Mesendoderm (in vitro differentiated cells): ENCODE results near the gene PHF20.

Experiments
- DNase-seq: peaks from one replicate; pipeline ENCODE4 v3.0.0; 2013
- H2AK5ac ChIP-seq: 2 replicates; pipeline ENCODE4 v1.6.1; 2013; ENCODE audit warnings: low read length, inconsistent platforms
- H2BK120ac ChIP-seq: 2 replicates; pipeline ENCODE4 v1.6.1; 2013; ENCODE audit warnings: low read depth, mild to moderate bottlenecking, low read length, moderate library complexity, mixed read lengths
- H2BK15ac ChIP-seq: replicated peaks from 2 replicates; pipeline ENCODE4 v1.6.1; 2013; ENCODE audit warnings: low read depth, mild to moderate bottlenecking, moderate library complexity
- H2BK5ac ChIP-seq: 2 replicates; pipeline ENCODE4 v1.6.1; 2013; ENCODE audit warnings: low read length, inconsistent platforms
- H3K18ac ChIP-seq: 2 replicates; pipeline ENCODE4 v1.6.1; 2013; ENCODE audit warnings: mild to moderate bottlenecking, low read length, mixed read lengths
- H3K23ac ChIP-seq: one replicate; pipeline ENCODE4 v1.6.1; 2013; ENCODE audit warnings: low read length
- H3K27ac ChIP-seq: 2 replicates; pipeline ENCODE4 v1.5.1; 2013; ENCODE audit warnings: low read depth, mild to moderate bottlenecking, inconsistent platforms, low read length, moderate library complexity
- H3K27me3 ChIP-seq: 2 replicates; pipeline ENCODE4 v1.6.1; 2013; ENCODE audit warnings: low read length, control low read depth, mild to moderate bottlenecking, inconsistent platforms; ENCODE audit not compliant: insufficient read depth, poor library complexity
- H3K36me3 ChIP-seq: 2 replicates; pipeline ENCODE4 v1.6.1; 2013; ENCODE audit warnings: low read length, inconsistent platforms; ENCODE audit not compliant: control insufficient read depth, insufficient read depth
- H3K4ac ChIP-seq: one replicate; pipeline ENCODE4 v1.6.1; 2013; ENCODE audit warnings: low read depth, mild to moderate bottlenecking, low read length, moderate library complexity
- H3K4me1 ChIP-seq: 2 replicates; pipeline ENCODE4 v1.6.1; 2013; ENCODE audit warnings: low read depth, low read length, inconsistent platforms; ENCODE audit not compliant: control insufficient read depth
- H3K4me2 ChIP-seq: 2 replicates; pipeline ENCODE4 v1.6.1; 2013; ENCODE audit warnings: low read length
- H3K4me3 ChIP-seq: 2 replicates; pipeline ENCODE4 v1.5.1; 2013; ENCODE audit warnings: mild to moderate bottlenecking, low read length
- H3K56ac ChIP-seq: one replicate; pipeline ENCODE4 v1.6.1; 2013; ENCODE audit warnings: low read length
- H3K79me1 ChIP-seq: 2 replicates; pipeline ENCODE4 v1.6.1; 2013; ENCODE audit warnings: low read length, inconsistent platforms
- H3K79me2 ChIP-seq: 2 replicates; pipeline ENCODE4 v1.6.1; 2013; ENCODE audit warnings: mild to moderate bottlenecking, low read length; ENCODE audit not compliant: control insufficient read depth, insufficient read depth
- H3K9ac ChIP-seq: 2 replicates; pipeline ENCODE4 v1.6.1; 2013; ENCODE audit warnings: low read length, inconsistent platforms
- H4K5ac ChIP-seq: one replicate; pipeline ENCODE4 v1.6.1; 2013; ENCODE audit warnings: low read length
- H4K8ac ChIP-seq: one replicate; pipeline ENCODE4 v1.6.1; 2013; ENCODE audit warnings: low read depth, mild to moderate bottlenecking, control low read depth, low read length, moderate library complexity
- WGBS: extraction: QIAGEN DNeasy Blood & Tissue Kit; methylation state at CpG from one replicate; pipeline ENCODE4 v1.1.7; 2013; ENCODE audit warnings: low lambda C conversion rate, missing lambda C conversion rate; ENCODE audit not compliant: insufficient coverage; ENCODE audit errors: extremely low coverage; 5-methylcytosine and 5-hydroxymethylcytosine counted together

Gene PHF20

DNA sequence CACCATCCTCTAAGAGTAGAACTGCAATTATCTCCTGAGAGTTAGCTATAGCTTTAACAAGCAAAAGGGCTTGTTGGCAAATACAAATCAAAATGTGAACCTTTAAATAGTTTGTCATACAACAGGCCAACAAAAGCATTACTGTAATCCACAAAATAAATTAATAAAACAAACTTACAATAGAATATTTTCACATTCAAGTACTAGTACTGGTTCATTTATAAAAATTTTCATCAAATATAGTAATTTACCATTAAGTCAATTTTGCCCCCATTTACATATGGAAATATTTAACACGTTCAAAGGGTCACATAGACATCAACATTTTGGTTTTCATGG is 39.2 kb upstream of the PHF20 start:
- no peaks in the 10 kb centered on the region for H3K4me1 ChIP-seq
- H3K79me1 ChIP-seq, result peaks cover 2% of the 10 kb centered on the region
- no peak overlapping the region for H2BK15ac ChIP-seq
- H2BK120ac ChIP-seq, result no peak overlapping the region
- H3K4me2 ChIP-seq, result no peak overlapping the region
- H3K18ac ChIP-seq, result no peak overlapping the region
- H3K56ac ChIP-seq, result no peak overlapping the region
- H4K8ac ChIP-seq, result no peak overlapping the region
- no peak overlapping the region for H3K27ac ChIP-seq
- H3K79me2 ChIP-seq, result peaks cover 61% of the 10 kb centered on the region
- no peak for DNase-seq
- H3K4me3 ChIP-seq, result no peak overlapping the region
- H3K4ac ChIP-seq, result no peak overlapping the region
- no peak overlapping the region for H3K9ac ChIP-seq
- no CpG with 5 or more reads among the region's 1 CpG for WGBS
- no peak overlapping the region for H3K23ac ChIP-seq
- peaks cover 11% of the 10 kb centered on the region for H3K36me3 ChIP-seq
- no peak overlapping the region for H2AK5ac ChIP-seq
- no peaks in the 10 kb centered on the region for H3K27me3 ChIP-seq
- H2BK5ac ChIP-seq, result no peak overlapping the region
- no peak overlapping the region for H4K5ac ChIP-seq

DNA sequence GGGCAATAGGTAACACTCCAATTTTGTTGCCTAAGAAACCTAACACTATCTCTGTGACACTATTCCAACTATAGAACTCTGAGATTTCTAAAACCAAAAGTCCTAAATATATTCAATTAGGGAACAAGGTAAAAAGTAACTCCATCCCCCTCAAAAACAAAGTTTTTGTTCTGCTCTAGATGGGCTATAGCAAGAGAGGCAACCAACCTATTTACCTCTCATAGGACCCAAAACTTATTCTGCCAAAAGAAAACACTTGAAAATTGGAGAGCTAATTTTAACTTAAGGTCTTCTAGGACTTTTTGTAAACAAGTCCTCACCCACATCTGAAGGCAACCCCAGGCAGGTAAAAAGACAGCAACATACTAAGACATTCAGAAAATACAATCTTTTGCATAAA is 37.4 kb upstream of the PHF20 start:
- Histone ChIP-seq H2BK120ac (no peak overlapping the region), H3K27ac (no peak overlapping the region), H3K4me1 (peaks cover 2% of the 10 kb centered on the region), H3K79me2 (peaks cover 68% of the 10 kb centered on the region), H3K27me3 (no peaks in the 10 kb centered on the region), H4K8ac (no peak overlapping the region), H4K5ac (no peak overlapping the region), H2AK5ac (no peak overlapping the region), H3K4me2 (no peak overlapping the region), H3K4me3 (no peak overlapping the region), H2BK5ac (no peak overlapping the region), H3K36me3 (peaks cover 14% of the 10 kb centered on the region), H3K56ac (no peak overlapping the region), H3K18ac (no peak overlapping the region), H2BK15ac (no peak overlapping the region), H3K23ac (no peak overlapping the region), H3K9ac (no peak overlapping the region), H3K4ac (no peak overlapping the region), H3K79me1 (peaks cover 3% of the 10 kb centered on the region)
- DNase-seq, result no peak

DNA sequence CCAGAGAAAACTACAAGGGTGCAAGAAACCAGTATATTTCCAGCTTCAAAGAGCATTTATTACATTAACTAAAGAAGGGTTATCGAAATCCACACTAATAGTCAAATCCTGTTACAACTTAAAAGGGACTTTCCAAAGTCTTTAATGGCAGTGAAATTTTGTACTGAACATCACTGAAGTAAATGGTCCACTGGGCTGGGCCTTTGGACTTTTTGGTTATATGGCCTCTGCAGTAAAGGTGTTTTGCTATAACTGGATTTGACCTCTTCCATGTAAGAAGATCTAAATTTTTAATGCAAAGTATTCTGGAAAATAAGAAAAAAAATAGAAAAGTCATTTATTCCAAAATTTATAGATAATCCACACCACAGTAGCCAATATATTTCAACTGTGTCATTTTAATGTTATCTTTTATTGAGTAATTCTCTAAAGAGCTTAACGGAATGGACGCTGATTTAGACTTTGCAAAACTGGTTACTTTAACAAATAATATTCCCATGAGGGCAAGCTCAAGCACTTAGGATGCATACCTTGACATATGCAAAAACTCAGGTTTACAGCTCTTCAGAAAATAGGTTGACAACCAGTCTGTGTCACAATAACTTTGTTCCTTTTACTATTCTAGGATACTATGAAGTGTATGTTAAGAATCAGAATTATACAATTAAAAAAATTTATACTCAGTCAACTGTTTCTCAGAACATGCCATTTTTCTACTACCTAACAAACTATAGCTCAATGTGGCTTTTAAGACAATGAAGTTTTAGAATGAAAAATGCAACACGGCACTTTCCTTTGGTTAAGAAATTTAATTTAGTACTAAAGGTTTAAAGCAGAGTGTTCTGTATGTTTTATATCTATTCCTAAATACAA is 36.8 kb upstream of the PHF20 start:
- Histone ChIP-seq H3K23ac (no peak overlapping the region), H2BK120ac (no peak overlapping the region), H3K27ac (no peak overlapping the region), H3K27me3 (no peaks in the 10 kb centered on the region), H3K18ac (no peak overlapping the region), H3K79me2 (peaks cover 68% of the 10 kb centered on the region), H3K4me1 (peaks cover 2% of the 10 kb centered on the region), H3K4me2 (no peak overlapping the region), H3K4me3 (no peak overlapping the region), H3K36me3 (peaks cover 13% of the 10 kb centered on the region), H3K79me1 (peaks cover 3% of the 10 kb centered on the region), H2BK5ac (no peak overlapping the region), H2AK5ac (no peak overlapping the region), H3K9ac (no peak overlapping the region), H3K56ac (no peak overlapping the region), H4K8ac (no peak overlapping the region), H3K4ac (no peak overlapping the region), H4K5ac (no peak overlapping the region), H2BK15ac (no peak overlapping the region)
- WGBS, result no CpG with 5 or more reads among the region's 4 CpGs
- no peak for DNase-seq

DNA sequence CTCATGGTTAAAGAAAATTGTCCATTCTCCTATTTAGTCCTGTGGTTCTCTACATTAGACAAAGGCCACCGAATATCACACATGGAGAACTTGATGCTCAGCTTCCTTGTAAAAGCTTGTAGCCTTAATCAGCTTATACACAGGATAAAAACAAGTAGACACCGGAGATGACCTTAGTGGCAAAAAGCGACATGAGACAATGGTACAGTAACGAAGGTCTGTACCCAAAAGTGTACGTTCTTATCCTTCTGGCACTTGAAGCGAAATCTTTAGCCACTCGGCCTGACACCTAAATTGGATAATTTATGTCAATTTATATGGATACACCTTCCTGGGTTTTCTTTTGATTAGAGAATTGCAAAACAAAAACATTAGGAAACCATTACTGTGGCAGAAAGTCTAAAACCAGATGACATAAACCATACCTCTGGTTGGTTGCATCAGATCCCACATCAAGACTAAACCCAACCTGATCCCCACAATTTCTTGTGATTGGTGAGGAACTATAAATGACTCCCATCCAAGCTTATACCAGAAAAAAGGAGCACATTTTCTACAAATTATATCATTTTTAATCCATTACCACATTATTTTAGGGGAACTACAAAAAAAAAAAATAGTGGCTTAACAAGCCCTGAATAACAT is 35.9 kb upstream of the PHF20 start:
- Histone ChIP-seq H3K36me3 (peaks cover 15% of the 10 kb centered on the region), H3K4me3 (no peak overlapping the region), H3K4me2 (no peak overlapping the region), H3K9ac (no peak overlapping the region), H3K27ac (no peak overlapping the region), H2BK15ac (no peak overlapping the region), H3K79me1 (peaks cover 3% of the 10 kb centered on the region), H2BK5ac (no peak overlapping the region), H3K4ac (no peak overlapping the region), H3K18ac (no peak overlapping the region), H3K56ac (no peak overlapping the region), H3K23ac (no peak overlapping the region), H3K4me1 (peaks cover 4% of the 10 kb centered on the region), H4K8ac (no peak overlapping the region), H3K27me3 (no peaks in the 10 kb centered on the region), H4K5ac (no peak overlapping the region), H2AK5ac (no peak overlapping the region), H3K79me2 (peaks cover 74% of the 10 kb centered on the region), H2BK120ac (no peak overlapping the region)
- WGBS, result no CpG with 5 or more reads among the region's 7 CpGs
- no peak for DNase-seq

DNA sequence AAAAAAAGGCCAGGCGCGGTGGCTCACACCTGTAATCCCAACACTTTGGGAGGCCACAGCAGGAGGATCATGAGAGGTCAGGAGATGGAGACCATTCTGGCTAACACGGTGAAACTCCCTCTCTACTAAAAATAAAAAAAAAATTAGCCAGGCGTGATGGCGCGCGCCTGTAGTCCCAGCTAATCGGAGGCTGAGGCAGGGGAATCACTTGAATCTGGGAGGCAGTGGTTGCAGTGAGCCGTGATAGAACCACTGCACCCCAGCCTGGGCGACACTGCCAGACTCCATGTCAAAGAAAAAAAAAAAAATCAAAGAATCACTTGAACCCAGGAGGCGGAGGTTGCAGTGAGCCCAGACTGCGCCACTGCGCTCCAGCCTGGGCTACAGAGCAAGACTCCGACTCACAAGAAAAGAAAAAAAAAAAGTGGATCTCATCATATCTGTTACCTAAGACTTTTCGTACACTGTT is 33.9 kb upstream of the PHF20 start:
- no CpG with 5 or more reads among the region's 15 CpGs for WGBS

More for the DNA sequence above, 33.9 kb upstream of the PHF20 start:
- no peak overlapping the region for H4K5ac ChIP-seq
- H3K4me1 ChIP-seq, result peaks cover 4% of the 10 kb centered on the region
- no peak overlapping the region for H3K23ac ChIP-seq
- peaks cover 1% of the 10 kb centered on the region for H3K79me1 ChIP-seq
- H3K4me2 ChIP-seq, result no peak overlapping the region
- H3K4me3 ChIP-seq, result no peak overlapping the region
- DNase-seq, result no peak
- no peak overlapping the region for H4K8ac ChIP-seq
- no peak overlapping the region for H2AK5ac ChIP-seq
- H3K9ac ChIP-seq, result no peak overlapping the region
- peaks cover 14% of the 10 kb centered on the region for H3K36me3 ChIP-seq
- no peak overlapping the region for H3K56ac ChIP-seq
- H2BK15ac ChIP-seq, result no peak overlapping the region
- peaks cover 72% of the 10 kb centered on the region for H3K79me2 ChIP-seq
- H2BK120ac ChIP-seq, result no peak overlapping the region
- H3K18ac ChIP-seq, result no peak overlapping the region
- H3K4ac ChIP-seq, result no peak overlapping the region
- H3K27ac ChIP-seq, result no peak overlapping the region
- H2BK5ac ChIP-seq, result no peak overlapping the region
- H3K27me3 ChIP-seq, result no peaks in the 10 kb centered on the region
